ENCODE results near the gene SLC41A1.

GRCh38 chr1:205785446-205785845, 27.6 kb downstream of the SLC41A1 start:
- TF ChIP-seq EZH2 (IDR thresholded peaks at IDR 0.05; ENCODE audit: borderline replicate concordance, low read depth, low read length, poor library complexity, severe bottlenecking), result no peak
- TF ChIP-seq CTCF (conservative IDR thresholded peaks at IDR 0.05; ENCODE audit: low read depth, low read length), result no peak

Measured in A673 (cell line).